AG04450 (cell line): ENCODE measurements around the gene DBX1. TPM values are rescaled to one million over a fixed set of nuclear protein-coding genes. Genes with fewer than 3 reads are reported as not detected.
A peak's percentile ranks its signal among the peaks of the same experiment; 100 is the strongest.

Source experiments
- CTCF ChIA-PET: fragments of 300-600, 350-600 bp; formaldehyde crosslinking; extraction: SDS; loops from one replicate; lab custom pipeline; 2022; ENCODE audit warnings: antibody characterized with exemption, inconsistent platforms; lab: Charles Lee
- POLR2A ChIA-PET: fragments of 350-600 bp; formaldehyde crosslinking; extraction: SDS; loops from one replicate; lab custom pipeline; 2021; ENCODE audit warnings: antibody characterized with exemption, inconsistent platforms; lab: Yijun Ruan, JAX
- DNase-seq: peaks from one replicate; pipeline ENCODE4 v3.0.0-alpha.2; 2011; ENCODE audit warnings: low read depth, low spot score
- H3K27ac ChIP-seq: one replicate; pipeline ENCODE4 v1.5.1; 2012; ENCODE audit warnings: low read depth, low read length, control low read depth
- H3K27me3 ChIP-seq: one replicate; pipeline ENCODE4 v1.6.0; 2012; ENCODE audit warnings: low read length; ENCODE audit not compliant: control insufficient read depth, insufficient read depth
- H3K4me3 ChIP-seq: 2 replicates; pipeline ENCODE4 v1.5.1; 2011; ENCODE audit warnings: mild to moderate bottlenecking, low read depth, low read length, control low read depth
- H3K9me3 ChIP-seq: 2 replicates; pipeline ENCODE4 v1.5.1; 2012; ENCODE audit warnings: low read length; ENCODE audit not compliant: control insufficient read depth, insufficient read depth
- polyA plus RNA-seq: library from polyadenylated mRNA; depleted of rRNA; stranded (reverse); fragments of >200 nt; gene quantifications from 2 replicates; pipeline ENCODE4 v1.2.3, GENCODE V29; 2011; rRNA removed
- TF ChIP-seq, protein P1 (sequence below): IDR thresholded peaks from 2 replicates; pipeline ENCODE4 v1.5.1; 2011; ENCODE audit warnings: low read depth, low read length, control low read depth, inconsistent platforms

DBX1 gene
- polyA plus RNA-seq, 1 experiment: not detected

DNA sequence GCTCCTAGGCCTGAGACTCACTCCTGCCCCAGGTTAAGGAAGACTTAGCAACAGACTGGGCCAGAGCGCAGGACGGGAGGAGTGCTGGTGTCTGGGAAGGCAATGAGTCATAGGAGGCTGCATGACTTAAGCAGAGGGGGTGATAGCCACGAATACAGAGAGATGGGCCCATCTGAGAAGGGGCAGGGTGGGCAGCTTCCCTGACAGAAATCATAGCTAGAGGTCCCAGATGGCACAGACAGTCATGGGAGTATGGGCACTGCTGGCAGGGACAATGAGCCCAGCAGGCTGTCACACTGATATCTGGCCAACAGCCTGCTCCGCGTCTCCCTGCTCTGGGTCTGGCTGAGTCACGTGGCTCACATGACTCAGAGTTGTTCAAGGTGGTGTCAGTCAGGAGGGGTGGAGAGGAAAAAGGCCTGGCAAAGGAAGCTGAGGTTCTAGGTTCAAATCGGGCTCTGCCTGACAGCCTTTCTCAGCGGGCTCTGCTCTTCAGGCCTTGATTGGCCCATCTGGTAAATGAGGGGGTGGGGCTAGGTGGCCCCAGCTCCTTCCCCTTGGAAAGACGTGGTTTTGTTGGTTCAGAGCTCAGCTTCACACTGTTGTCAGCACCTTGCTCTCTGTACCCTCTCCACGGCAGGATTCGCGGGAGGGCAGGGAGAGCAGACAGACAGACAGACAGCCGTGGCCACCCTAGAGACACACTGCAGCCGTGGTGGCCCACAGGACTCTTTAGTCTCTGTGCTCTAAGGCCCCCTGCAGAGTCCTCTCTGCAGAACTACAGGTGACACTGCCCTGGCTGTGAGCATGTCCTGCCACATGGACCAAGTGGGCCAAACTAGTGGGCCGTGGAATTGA is 47.8 kb downstream of the DBX1 start:
- peak overlapping the region; percentile 43 for H3K4me3 ChIP-seq
- CTCF ChIA-PET: interaction anchor here (0.6 to 10.2 kb wide), 16 partner anchors 12 to 369 kb away, joined by 3 to 78 read pairs (median 5); no protein-coding TSS in a partner anchor
- no peaks in the 10 kb centered on the region for H3K9me3 ChIP-seq
- no peaks in the 10 kb centered on the region for H3K27me3 ChIP-seq
- TF ChIP-seq, protein P1, sequence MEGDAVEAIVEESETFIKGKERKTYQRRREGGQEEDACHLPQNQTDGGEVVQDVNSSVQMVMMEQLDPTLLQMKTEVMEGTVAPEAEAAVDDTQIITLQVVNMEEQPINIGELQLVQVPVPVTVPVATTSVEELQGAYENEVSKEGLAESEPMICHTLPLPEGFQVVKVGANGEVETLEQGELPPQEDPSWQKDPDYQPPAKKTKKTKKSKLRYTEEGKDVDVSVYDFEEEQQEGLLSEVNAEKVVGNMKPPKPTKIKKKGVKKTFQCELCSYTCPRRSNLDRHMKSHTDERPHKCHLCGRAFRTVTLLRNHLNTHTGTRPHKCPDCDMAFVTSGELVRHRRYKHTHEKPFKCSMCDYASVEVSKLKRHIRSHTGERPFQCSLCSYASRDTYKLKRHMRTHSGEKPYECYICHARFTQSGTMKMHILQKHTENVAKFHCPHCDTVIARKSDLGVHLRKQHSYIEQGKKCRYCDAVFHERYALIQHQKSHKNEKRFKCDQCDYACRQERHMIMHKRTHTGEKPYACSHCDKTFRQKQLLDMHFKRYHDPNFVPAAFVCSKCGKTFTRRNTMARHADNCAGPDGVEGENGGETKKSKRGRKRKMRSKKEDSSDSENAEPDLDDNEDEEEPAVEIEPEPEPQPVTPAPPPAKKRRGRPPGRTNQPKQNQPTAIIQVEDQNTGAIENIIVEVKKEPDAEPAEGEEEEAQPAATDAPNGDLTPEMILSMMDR: no peak
- DNase-seq: peak; percentile 77
- POLR2A ChIA-PET: interaction anchor here (0.6 to 1.0 kb wide), 5 partner anchors 14 to 159 kb away, joined by 3 to 5 read pairs (median 4); no protein-coding TSS in a partner anchor
- H3K27ac ChIP-seq: peak overlapping the region; percentile 97

DNA sequence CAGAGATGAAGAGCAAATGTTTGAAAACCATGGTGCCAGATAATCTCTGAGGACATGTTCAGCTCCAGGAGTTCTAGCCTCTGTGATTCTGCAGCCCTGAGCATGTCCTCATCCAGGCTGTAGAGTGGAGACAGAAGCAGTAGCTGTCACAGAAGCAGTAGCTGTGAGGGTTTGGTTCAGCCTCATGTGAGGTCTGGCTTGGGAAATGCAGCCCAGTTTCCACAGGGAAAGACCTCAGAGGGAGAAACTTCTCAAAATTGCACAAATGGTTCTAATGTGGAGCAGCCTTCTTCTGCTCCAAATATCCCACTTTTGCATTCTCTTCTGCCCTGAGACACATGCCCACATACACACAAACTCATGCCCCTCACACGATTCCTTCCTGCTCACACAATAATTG is 48.4 kb downstream of the DBX1 start:
- POLR2A ChIA-PET: interaction anchor here (1.0 kb wide), 1 partner anchor 14 kb away, joined by 4 read pairs; no protein-coding TSS in a partner anchor

DNA sequence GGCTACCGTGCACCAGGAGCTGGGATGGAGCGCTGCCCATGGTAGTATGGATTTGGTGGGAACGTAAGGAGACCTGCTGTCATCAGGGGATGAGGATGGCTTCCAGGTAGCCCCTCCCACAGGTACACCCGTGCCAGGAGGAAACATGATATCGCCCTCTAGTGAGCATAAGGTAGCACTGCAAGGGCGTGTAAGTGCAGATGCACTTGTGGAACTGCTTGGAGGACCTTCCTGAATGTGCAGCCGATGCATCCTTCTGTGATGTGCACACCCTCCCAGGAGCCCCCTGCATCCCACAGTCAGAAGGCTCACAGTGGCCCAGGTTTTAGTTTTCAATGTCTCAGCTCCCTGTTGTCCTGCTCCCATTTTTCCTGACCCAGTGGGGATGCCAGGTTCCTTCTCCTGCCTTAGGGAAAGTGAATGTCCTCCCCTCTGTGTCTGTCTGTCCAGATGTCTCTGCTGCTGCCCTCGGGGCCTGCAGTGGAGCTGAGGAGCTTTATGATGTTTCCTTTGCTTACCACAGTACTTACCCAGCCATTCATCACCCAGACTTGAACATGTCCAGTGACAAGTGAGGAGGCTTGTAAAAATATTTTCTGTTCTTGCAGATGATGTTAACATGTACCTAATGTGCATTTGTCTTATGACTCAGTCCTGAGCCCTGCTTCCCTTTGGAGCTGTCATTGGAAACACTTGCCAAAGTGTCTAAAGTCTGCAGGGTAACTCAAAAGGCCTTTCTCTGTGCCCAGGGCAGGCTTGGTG is 49.2 kb downstream of the DBX1 start:
- no peak for DNase-seq
- no peaks in the 10 kb centered on the region for H3K9me3 ChIP-seq
- no peak overlapping the region for H3K4me3 ChIP-seq
- peak overlapping the region; percentile 97 for H3K27ac ChIP-seq
- CTCF ChIA-PET: interaction anchor here (0.9 to 10.2 kb wide), 24 partner anchors 8 to 852 kb away, joined by 3 to 78 read pairs (median 5); no protein-coding TSS in a partner anchor
- H3K27me3 ChIP-seq: no peaks in the 10 kb centered on the region
- TF ChIP-seq, protein P1: peak; percentile 88
- POLR2A ChIA-PET: no interaction called here

More for the DNA sequence above, 48.4 kb downstream of the DBX1 start:
- Histone ChIP-seq H3K27me3 (no peaks in the 10 kb centered on the region), H3K9me3 (no peaks in the 10 kb centered on the region), H3K27ac (peak overlapping the region; percentile 97), H3K4me3 (no peak overlapping the region)
- CTCF ChIA-PET: interaction anchor here (0.6 to 10.2 kb wide), 24 partner anchors 9 to 853 kb away, joined by 3 to 78 read pairs (median 5); no protein-coding TSS in a partner anchor
- DNase-seq: no peak
- TF ChIP-seq, protein P1: no peak

DNA sequence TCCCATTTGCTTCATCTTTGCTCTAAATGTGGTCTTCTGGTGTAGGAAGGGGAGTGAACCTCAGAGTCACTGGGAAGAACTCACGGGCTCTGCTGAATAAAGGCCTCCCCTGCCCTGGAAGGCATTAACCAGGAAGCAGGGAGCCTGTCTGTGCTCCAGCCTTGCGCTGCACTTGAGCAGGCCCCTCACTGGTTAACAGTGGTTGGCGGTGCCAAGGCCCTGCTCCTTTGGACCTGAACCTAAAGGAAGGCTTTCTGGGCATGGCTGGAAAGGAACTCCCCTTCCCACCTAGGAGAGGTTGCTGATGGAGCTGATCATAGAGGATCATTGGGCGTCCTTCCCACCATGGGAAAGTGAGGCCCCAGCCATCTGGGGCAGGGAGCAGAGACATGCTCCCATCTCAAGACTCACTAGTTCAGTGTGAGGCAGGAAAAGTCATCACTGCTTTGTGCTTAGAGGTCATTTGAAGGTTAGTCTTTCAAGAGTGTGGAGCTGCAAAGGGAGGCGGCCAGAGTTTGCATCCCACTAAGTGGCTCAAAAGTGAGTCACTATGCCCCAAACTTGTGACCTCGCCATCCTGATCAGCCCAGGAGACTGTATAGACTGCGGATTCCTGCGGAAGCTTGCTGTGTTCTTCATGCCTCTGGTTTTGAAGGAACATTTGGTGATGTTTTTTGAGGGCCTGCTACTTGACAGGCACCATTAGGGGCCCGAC is 50.4 kb downstream of the DBX1 start:
- peak overlapping the region; percentile 31 for H3K27ac ChIP-seq
- H3K9me3 ChIP-seq: no peaks in the 10 kb centered on the region
- H3K4me3 ChIP-seq: no peak overlapping the region
- no peaks in the 10 kb centered on the region for H3K27me3 ChIP-seq
- CTCF ChIA-PET: interaction anchor here (1.0 to 10.2 kb wide), 11 partner anchors 12 to 206 kb away, joined by 3 to 78 read pairs (median 7); no protein-coding TSS in a partner anchor
- TF ChIP-seq, protein P1: no peak
- POLR2A ChIA-PET: no interaction called here
- no peak for DNase-seq

Other genes with a start within 250 kb of the DBX1 start
- 29.2 and 39.8 TPM in 2 replicates for gene HTATIP2, start 203.2 kb upstream of the DBX1 start, polyA plus RNA-seq
- gene PRMT3, start 227.2 kb upstream of the DBX1 start, polyA plus RNA-seq: 11.6 and 14.8 TPM in 2 replicates